Muscle layer of colon (tissue), 2 donors: ENCODE data around the gene KCNMA1.

Experiments
- H3K27ac ChIP-seq: one replicate; pipeline ENCODE4 v1.7.0; 2013; ENCODE audit warnings: low read depth, mild to moderate bottlenecking, low read length, moderate library complexity
- H3K27me3 ChIP-seq, 2 donors: one replicate each; pipeline ENCODE4 v1.7.0; 2013; ENCODE audit warnings: low read length in 2 of 2, mild to moderate bottlenecking in 2 of 2; ENCODE audit not compliant: insufficient read depth in 2 of 2, control insufficient read depth in 1 of 2
- H3K36me3 ChIP-seq: one replicate; pipeline ENCODE4 v1.7.0; 2013; ENCODE audit warnings: mild to moderate bottlenecking, low read length; ENCODE audit not compliant: insufficient read depth
- H3K4me1 ChIP-seq: one replicate; pipeline ENCODE4 v1.7.0; 2013; ENCODE audit warnings: mild to moderate bottlenecking, low read length; ENCODE audit not compliant: insufficient read depth
- H3K4me3 ChIP-seq, 2 donors: one replicate each; pipeline ENCODE4 v1.7.0; 2013; ENCODE audit warnings: low read length in 2 of 2, low read depth in 1 of 2, mild to moderate bottlenecking in 1 of 2, moderate library complexity in 1 of 2
- H3K9ac ChIP-seq: one replicate; pipeline ENCODE4 v1.7.0; 2013; ENCODE audit warnings: low read length
- H3K9me3 ChIP-seq: one replicate; pipeline ENCODE4 v1.7.0; 2013; ENCODE audit warnings: mild to moderate bottlenecking, low read length
- donor health status: abdominal sarcoma.
- donor health status: Adenocarcinoma of cecum.

The KCNMA1 gene

GRCh38 chr10:77106676-77107075 is 530.9 kb downstream of the KCNMA1 start:
- Histone ChIP-seq H3K36me3 (peaks cover 8% of the 10 kb centered on the region), H3K4me1 (peaks cover 45% of the 10 kb centered on the region), H3K27ac (no peak overlapping the region), H3K9me3 (no peaks in the 10 kb centered on the region), H3K27me3 (no peaks in the 10 kb centered on the region), H3K9ac (no peak overlapping the region), H3K4me3 (no peak overlapping the region)

GRCh38 chr10:77105761-77106221 is 531.8 kb downstream of the KCNMA1 start:
- H3K9me3 ChIP-seq, result no peaks in the 10 kb centered on the region
- H3K27me3 ChIP-seq, result no peaks in the 10 kb centered on the region
- no peak overlapping the region for H3K4me3 ChIP-seq
- H3K4me1 ChIP-seq, result peaks cover 36% of the 10 kb centered on the region
- no peak overlapping the region for H3K27ac ChIP-seq
- peaks cover 8% of the 10 kb centered on the region for H3K36me3 ChIP-seq
- no peak overlapping the region for H3K9ac ChIP-seq

- no peaks in the 10 kb centered on the region for H3K27me3 ChIP-seq
- peaks cover 26% of the 10 kb centered on the region for H3K4me1 ChIP-seq
- no peak overlapping the region for H3K4me3 ChIP-seq
- no peak overlapping the region for H3K27ac ChIP-seq
- peaks cover 8% of the 10 kb centered on the region for H3K36me3 ChIP-seq
- no peaks in the 10 kb centered on the region for H3K9me3 ChIP-seq
- no peak overlapping the region for H3K9ac ChIP-seq
Observed at GRCh38 chr10:77104459-77104980, 533.1 kb downstream of the KCNMA1 start.

GRCh38 chr10:77103213-77103612 is 534.4 kb downstream of the KCNMA1 start:
- Histone ChIP-seq H3K9me3 (no peaks in the 10 kb centered on the region), H3K36me3 (peaks cover 8% of the 10 kb centered on the region), H3K9ac (no peak overlapping the region), H3K27me3 (no peaks in the 10 kb centered on the region), H3K4me1 (peaks cover 26% of the 10 kb centered on the region), H3K27ac (no peak overlapping the region), H3K4me3 (no peak overlapping the region)

- no peak overlapping the region for H3K27ac ChIP-seq
- H3K4me3 ChIP-seq, result no peak overlapping the region
- H3K4me1 ChIP-seq, result peaks cover 26% of the 10 kb centered on the region
- no peaks in the 10 kb centered on the region for H3K36me3 ChIP-seq
- H3K9ac ChIP-seq, result no peak overlapping the region
- H3K27me3 ChIP-seq, result no peaks in the 10 kb centered on the region
- H3K9me3 ChIP-seq, result no peaks in the 10 kb centered on the region
Observed at GRCh38 chr10:77101341-77101740, 536.3 kb downstream of the KCNMA1 start.

- Histone ChIP-seq H3K9me3 (no peaks in the 10 kb centered on the region), H3K36me3 (no peaks in the 10 kb centered on the region), H3K4me3 (no peak overlapping the region), H3K4me1 (peaks cover 4% of the 10 kb centered on the region), H3K9ac (no peak overlapping the region), H3K27me3 (no peaks in the 10 kb centered on the region), H3K27ac (no peak overlapping the region)
Observed at GRCh38 chr10:77099136-77099535, 538.5 kb downstream of the KCNMA1 start.

GRCh38 chr10:77097625-77098024 is 540.0 kb downstream of the KCNMA1 start:
- Histone ChIP-seq H3K27ac (no peak overlapping the region), H3K9me3 (no peaks in the 10 kb centered on the region), H3K36me3 (no peaks in the 10 kb centered on the region), H3K4me3 (no peak overlapping the region), H3K9ac (no peak overlapping the region), H3K27me3 (no peaks in the 10 kb centered on the region), H3K4me1 (no peaks in the 10 kb centered on the region)

GRCh38 chr10:77093126-77093525 is 544.5 kb downstream of the KCNMA1 start:
- H3K4me3 ChIP-seq, result no peak overlapping the region
- H3K9ac ChIP-seq, result no peak overlapping the region
- H3K9me3 ChIP-seq, result no peaks in the 10 kb centered on the region
- H3K4me1 ChIP-seq, result no peaks in the 10 kb centered on the region
- no peak overlapping the region for H3K27ac ChIP-seq
- no peaks in the 10 kb centered on the region for H3K27me3 ChIP-seq
- peaks cover 21% of the 10 kb centered on the region for H3K36me3 ChIP-seq

- Histone ChIP-seq H3K4me3 (no peak overlapping the region), H3K27me3 (no peaks in the 10 kb centered on the region)
Observed at GRCh38 chr10:77091597-77092165, 545.9 kb downstream of the KCNMA1 start.

GRCh38 chr10:77090381-77091356 is 546.9 kb downstream of the KCNMA1 start:
- Histone ChIP-seq H3K27ac (no peak overlapping the region), H3K36me3 (peaks cover 21% of the 10 kb centered on the region), H3K9ac (no peak overlapping the region), H3K4me1 (no peaks in the 10 kb centered on the region), H3K9me3 (no peaks in the 10 kb centered on the region), H3K27me3 (no peaks in the 10 kb centered on the region), H3K4me3 (no peak overlapping the region)

More at GRCh38 chr10:77091597-77092165, 545.9 kb downstream of the KCNMA1 start:
- Histone ChIP-seq H3K9ac (no peak overlapping the region), H3K4me1 (no peaks in the 10 kb centered on the region), H3K9me3 (no peaks in the 10 kb centered on the region), H3K36me3 (peaks cover 21% of the 10 kb centered on the region), H3K27ac (no peak overlapping the region)

GRCh38 chr10:77087366-77087765 is 550.2 kb downstream of the KCNMA1 start:
- peaks cover 23% of the 10 kb centered on the region for H3K4me1 ChIP-seq
- no peak overlapping the region for H3K4me3 ChIP-seq
- no peak overlapping the region for H3K27ac ChIP-seq
- H3K36me3 ChIP-seq, result peaks cover 29% of the 10 kb centered on the region
- H3K9ac ChIP-seq, result no peak overlapping the region
- no peaks in the 10 kb centered on the region for H3K27me3 ChIP-seq
- H3K9me3 ChIP-seq, result no peaks in the 10 kb centered on the region
